ENCODE data around the gene ATXN10. TPM values are rescaled to one million over a fixed set of nuclear protein-coding genes. Genes with fewer than 3 reads are reported as not detected.
"Not testable (repeated sequence)": the region's sequence is repeated elsewhere in the genome, so short reads cannot be mapped to it uniquely, and the experiment has no call there.

Gene ATXN10, protein sequence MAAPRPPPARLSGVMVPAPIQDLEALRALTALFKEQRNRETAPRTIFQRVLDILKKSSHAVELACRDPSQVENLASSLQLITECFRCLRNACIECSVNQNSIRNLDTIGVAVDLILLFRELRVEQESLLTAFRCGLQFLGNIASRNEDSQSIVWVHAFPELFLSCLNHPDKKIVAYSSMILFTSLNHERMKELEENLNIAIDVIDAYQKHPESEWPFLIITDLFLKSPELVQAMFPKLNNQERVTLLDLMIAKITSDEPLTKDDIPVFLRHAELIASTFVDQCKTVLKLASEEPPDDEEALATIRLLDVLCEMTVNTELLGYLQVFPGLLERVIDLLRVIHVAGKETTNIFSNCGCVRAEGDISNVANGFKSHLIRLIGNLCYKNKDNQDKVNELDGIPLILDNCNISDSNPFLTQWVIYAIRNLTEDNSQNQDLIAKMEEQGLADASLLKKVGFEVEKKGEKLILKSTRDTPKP
- polyA plus RNA-seq (ENCODE audit: insufficient read length in 10 of 10) = 100 to 1,000 TPM; 174 to 218 (median 195) TPM
- long read RNA-seq, donor 1, transcript ATXN10-201 (12 exons, 3,329 nt) = major isoform, 39 of 50 reads
- long read RNA-seq, donor 1, partial matches to known transcripts = 11 of 50 reads
- long read RNA-seq, donor 1, other reads (novel, unspliced or antisense) = 0 of 50 reads
- long read RNA-seq, donor 2, transcript ATXN10-201 (12 exons, 3,329 nt) = major isoform, 32 of 32 reads
- long read RNA-seq, donor 2, partial matches to known transcripts = 0 of 32 reads
- long read RNA-seq, donor 2, other reads (novel, unspliced or antisense) = 0 of 32 reads
- long read RNA-seq, donor 3 = 0 reads
- long read RNA-seq, donor 4, transcript ATXN10-201 (12 exons, 3,329 nt) = major isoform, 31 of 31 reads
- long read RNA-seq, donor 4, partial matches to known transcripts = 0 of 31 reads
- long read RNA-seq, donor 4, other reads (novel, unspliced or antisense) = 0 of 31 reads
- long read RNA-seq, donor 5, transcript ATXN10-201 (12 exons, 3,329 nt) = major isoform, 28 of 45 reads
- long read RNA-seq, donor 5, partial matches to known transcripts = 17 of 45 reads
- long read RNA-seq, donor 5, other reads (novel, unspliced or antisense) = 0 of 45 reads
- long read RNA-seq, donor 6, transcript ATXN10-201 (12 exons, 3,329 nt) = major isoform, 52 of 52 reads
- long read RNA-seq, donor 6, partial matches to known transcripts = 0 of 52 reads
- long read RNA-seq, donor 6, other reads (novel, unspliced or antisense) = 0 of 52 reads
- long read RNA-seq, donor 7, transcript ATXN10-201 (12 exons, 3,329 nt) = major isoform, 29 of 34 reads
- long read RNA-seq, donor 7, partial matches to known transcripts = 5 of 34 reads
- long read RNA-seq, donor 7, other reads (novel, unspliced or antisense) = 0 of 34 reads
- long read RNA-seq, donor 8, transcript ATXN10-201 (12 exons, 3,329 nt) = major isoform, 33 of 48 reads
- long read RNA-seq, donor 8, partial matches to known transcripts = 15 of 48 reads
- long read RNA-seq, donor 8, other reads (novel, unspliced or antisense) = 0 of 48 reads
- long read RNA-seq, donor 9, partial matches to known transcripts = 0 of 3 reads
- long read RNA-seq, donor 9, other reads (novel, unspliced or antisense) = 0 of 3 reads

DNA sequence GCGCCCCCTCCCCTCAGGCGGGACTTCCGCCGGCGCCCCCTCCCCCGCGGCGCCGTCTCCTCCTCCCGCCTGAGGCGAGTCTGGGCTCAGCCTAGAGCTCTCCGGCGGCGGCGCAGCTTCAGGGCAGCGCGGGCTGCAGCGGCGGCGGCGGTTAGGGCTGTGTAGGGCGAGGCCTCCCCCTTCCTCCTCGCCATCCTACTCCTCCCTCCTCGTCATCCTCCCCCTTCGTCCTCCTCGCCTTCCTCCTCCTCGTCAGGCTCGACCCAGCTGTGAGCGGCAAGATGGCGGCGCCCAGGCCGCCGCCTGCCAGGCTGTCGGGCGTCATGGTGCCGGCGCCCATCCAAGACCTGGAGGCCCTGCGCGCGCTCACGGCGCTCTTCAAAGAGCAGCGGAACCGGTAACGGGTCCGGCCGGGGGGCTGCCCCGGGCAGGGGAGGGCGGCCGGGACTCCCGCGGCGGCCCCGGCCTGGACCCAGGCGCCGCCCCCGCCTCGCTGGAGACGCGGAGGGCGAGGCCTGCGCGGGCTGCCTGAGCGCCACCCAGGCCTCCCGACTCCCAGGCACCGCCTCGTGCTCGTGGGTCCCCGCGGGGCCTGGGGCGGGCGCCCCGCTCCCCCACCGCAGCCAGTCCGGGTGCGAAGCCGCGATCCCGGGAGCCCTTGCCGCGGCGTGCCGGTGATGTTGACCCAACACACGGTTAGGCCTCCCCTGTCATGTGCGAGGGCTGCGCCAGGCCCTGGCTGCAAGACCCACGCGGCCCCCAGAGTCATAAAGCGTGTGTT is at the start of gene ATXN10:
Gene ATXN10, plus strand, starts transcription at position 52 of the 781 bp plus-strand sequence. Its CDS starts 230 bp downstream, at position 282.
- DNase-seq = peak; percentile 69 to 97 (median 88)

DNA sequence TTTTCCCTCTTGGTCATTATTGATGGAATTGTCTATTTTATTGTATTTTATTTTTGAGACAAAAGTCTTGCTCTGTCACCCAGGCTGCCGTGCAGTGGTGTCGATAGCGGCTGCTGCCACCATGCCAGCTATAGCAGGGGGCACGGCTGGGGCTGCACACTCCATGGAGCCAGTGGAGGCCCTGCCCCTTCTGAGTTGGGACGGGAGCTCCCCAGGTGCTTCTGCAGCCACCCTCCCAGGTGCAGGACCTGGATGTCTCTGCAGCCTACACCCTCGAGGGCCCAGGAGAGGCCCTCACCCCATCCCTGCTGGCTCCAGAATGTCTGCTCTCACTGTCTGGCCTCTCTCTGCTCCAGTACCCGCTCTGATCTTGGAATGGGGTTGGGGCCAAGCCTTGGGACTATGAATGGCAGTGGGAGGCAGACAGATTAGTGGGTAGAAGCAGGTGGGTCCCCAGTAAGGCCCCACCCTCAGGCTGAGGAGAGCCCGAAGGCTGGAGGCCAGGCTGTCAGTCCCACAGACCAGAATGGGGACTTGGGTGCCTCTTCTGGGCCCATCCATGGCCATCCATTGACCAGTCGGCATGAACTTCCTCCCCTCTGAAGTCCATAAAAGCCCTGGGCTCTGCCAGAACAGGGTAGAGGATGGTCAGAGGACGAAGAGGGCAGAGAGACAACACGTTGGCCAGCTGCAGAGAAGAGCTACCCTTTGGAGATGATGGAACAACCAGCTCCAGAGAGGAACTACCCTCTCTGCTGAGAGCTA is 49.6 kb upstream of the ATXN10 start:
- no peak for DNase-seq

GRCh38 chr22:45623464-45624145 is 48.0 kb upstream of the ATXN10 start:
- DNase-seq = not testable (repeated sequence)

DNA sequence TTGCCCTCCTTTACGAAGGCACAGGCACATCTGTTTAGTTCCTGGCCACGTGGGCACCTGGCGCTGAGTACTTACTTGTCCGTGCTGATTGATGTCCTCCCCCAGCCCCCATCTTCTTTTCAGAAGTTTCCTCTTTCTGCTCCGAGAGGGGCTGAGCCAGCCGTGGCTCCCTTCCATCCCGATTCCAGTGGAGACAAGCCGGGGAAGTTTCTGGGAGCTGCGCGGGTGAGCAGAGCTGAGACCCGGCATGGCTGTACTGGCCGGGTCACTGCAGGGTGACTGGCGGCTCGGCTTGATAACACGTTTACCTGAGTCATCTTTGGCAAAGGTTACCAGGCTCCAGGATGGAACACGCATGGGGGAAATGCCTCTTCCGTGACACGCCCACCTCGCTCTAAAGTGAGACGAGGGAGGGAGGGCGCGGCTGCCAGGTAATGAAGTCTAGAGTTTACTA is 45.4 kb upstream of the ATXN10 start:
- DNase-seq = no peak

DNA sequence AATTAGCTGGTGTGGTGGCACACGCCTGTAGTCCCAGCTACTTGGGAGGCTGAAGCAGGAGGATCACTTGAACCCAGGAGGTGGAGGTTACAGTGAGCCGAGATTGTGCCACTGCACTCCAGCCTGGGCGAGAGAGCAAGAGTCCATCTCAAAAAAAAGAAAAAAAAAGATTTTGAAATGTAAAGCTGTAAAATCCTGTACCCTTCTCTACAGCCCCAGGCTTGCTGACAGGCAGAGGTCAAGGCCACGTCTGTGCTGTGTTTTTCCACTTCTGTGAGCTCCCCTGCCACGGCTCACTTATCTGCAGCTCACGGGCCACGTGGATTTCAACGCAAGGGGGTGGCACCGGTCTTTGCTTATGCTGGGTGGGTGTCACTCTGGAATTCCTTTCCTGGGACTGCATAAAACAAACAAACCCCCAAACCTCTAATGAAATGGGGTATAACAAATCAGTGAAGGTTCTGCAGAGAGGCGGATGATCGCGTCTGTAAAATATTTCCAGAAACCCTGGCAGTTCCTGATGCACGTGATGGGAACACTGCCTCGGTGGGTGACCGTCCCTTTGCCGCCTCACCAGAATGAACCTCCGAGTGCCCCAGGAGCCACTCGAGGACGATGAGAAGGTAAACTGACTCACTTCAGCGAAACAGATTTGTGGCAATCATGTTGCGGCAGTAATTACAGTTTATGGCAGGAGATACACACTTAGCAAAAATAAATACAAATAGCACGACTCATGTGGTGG is 44.0 kb upstream of the ATXN10 start:
- no peak for DNase-seq

DNA sequence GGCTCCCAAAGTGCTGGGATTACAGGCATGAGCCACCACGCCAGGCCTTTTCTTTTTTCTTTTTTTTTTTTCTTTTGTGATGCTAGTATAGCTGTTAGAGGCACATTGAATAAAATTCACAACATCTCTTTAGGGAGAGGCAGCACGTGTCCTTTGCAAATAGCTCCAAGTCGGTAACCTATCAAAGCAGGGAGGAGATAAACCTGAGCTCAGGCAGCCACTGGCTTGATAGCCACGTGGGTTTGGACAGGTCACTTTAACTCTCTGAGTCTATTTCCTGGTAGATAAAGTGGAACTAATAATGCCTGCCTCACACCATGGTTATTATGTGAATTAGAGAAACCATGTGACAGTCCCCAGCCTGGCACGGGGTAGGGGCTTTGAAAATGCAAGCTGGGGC is 43.1 kb upstream of the ATXN10 start:
- DNase-seq = no peak

DNA sequence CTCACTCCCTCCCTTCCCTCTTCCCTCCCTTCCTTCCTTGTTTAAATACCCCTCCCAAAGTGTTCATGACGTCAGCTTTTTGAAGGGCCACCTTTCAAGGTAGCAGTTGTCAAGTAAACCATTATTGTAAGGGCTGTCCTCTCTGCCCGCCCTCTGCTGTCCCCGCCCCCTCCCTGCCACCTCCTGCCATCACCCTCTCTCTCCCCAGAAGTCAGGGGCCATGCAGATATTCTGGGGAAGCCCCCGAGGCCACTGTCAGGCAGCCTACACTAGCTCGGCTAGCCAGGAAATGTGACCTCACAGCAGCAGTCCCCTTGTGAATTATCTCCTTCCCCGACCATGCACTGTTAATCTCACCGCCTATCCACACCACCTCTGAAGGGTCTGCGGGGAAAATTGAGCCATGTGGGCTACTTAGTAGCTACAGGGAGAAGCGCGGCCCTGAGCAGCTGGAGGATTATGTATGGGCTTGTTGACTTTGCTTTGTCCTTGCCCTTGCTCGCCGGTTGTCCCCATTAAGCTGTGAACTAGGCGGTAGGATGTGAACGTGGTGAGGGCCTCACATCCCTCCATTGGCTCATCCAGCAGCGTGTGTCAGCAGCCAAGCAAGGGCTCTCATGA is 42.1 kb upstream of the ATXN10 start:
- DNase-seq = no peak

GRCh38 chr22:45630436-45630835 is 41.2 kb upstream of the ATXN10 start:
- DNase-seq = no peak

GRCh38 chr22:45631140-45631840 is 40.3 kb upstream of the ATXN10 start:
- no peak for DNase-seq

- no peak for DNase-seq
Measured at GRCh38 chr22:45631841-45632238, 39.8 kb upstream of the ATXN10 start.

GRCh38 chr22:45632791-45633515 is 38.7 kb upstream of the ATXN10 start:
- DNase-seq = peak in 1 of 3 donors; percentile 25

DNA sequence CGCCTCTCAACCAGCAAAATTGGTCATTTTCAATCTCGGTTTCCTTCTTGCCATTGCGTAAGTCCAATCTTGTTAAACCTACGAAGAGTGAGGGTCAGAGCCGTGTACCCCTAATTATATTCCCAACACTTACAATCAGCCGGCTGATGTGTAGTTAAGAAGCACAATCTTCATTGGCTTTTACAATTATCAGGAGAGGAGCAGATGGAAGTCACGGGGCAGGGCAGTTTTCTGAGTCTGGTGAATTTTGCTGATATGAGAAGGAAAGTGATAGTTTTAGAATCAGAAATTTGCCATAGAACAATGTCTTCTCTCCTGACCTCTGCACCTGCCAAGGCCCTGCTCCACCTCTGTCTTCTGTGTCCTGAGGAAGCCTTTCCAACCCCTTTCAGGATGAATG is 35.0 kb upstream of the ATXN10 start:
- no peak for DNase-seq

GRCh38 chr22:45638197-45638596 is 33.4 kb upstream of the ATXN10 start:
- DNase-seq = no peak

DNA sequence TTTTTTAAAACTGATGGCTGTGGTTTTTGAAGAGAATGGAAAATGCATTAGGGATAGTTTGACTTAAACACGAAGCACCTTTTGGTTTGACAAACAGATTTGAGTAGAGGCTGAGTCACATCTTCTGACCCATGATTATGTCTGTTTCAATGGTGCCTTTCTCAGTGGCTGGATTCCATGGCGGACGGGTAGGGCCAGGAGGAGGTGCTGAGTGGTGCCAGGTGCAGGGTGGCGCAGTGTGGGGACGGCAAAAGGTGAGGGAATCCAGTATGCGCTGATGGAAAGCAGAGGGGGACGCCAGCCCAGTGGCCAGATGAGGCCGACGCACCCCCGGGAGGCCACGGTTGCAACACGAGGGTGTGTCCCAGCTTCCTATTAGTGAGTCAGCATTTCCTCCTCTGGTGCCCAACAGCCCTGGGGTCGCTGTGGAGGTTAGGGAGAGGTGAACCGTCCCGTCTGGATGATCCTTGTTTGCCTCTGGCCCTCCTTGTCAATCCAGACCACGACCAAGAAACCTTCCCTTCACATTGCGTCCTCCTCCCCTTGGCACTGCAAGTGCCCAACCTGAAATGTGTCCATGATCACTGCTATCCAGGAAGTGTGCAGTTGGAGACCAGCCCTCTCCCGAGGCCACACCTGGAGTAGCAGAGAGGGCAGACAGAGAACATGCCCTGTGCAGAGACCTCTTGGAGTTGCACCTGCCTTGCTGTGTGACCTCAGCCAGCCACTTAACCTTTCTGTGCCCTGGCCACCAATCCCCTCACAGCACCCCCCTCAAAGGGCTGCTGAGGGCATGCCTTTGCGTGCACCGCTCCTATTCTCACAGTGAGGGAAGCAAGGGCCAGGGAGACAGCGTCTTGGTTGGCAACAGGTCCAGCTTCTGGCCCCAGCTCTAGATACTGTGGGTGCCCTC is 32.5 kb upstream of the ATXN10 start:
- DNase-seq = no peak

GRCh38 chr22:45639747-45640102 is 31.9 kb upstream of the ATXN10 start:
- no peak for DNase-seq
